K562 (cell line): ENCODE measurements around the gene GMEB1. TPM values are rescaled to one million over a fixed set of nuclear protein-coding genes. Genes with fewer than 3 reads are reported as not detected.

Experiments
- CREM ChIP-seq: IDR thresholded peaks from 2 replicates; pipeline ENCODE4 v1.6.1; 2014; ENCODE audit warnings: antibody characterized with exemption, low read depth
- CSDE1 ChIP-seq, 2 experiments: fragments of 450-650 bp; IDR thresholded peaks; 2 replicates each; pipeline ENCODE4 v1.6.1; 2016; ENCODE audit warnings: mild to moderate bottlenecking in 1 of 2
- EHMT2 ChIP-seq: fragments of 450-650 bp; IDR thresholded peaks from 2 replicates; pipeline ENCODE4 v1.6.1; 2018; ENCODE audit warnings: antibody characterized with exemption
- FOSL1 ChIP-seq: fragments of 200-800 bp; sonication (Bioruptor generic); conservative IDR thresholded peaks from 2 replicates; pipeline ENCODE4 v1.6.1; 2016; ENCODE audit warnings: missing genetic modification characterization, missing compliant biosample characterization
- HDAC6 ChIP-seq: IDR thresholded peaks from 2 replicates; pipeline ENCODE4 v1.6.1; 2012; ENCODE audit warnings: low read depth, mild to moderate bottlenecking, control low read depth, inconsistent platforms, low read length, moderate library complexity
- L3MBTL2 ChIP-seq: fragments of 450-650 bp; IDR thresholded peaks from 2 replicates; pipeline ENCODE4 v1.6.1; 2016; ENCODE audit warnings: mild to moderate bottlenecking, moderate library complexity
- NELFE ChIP-seq: IDR thresholded peaks from 2 replicates; pipeline ENCODE4 v1.6.1; 2011; ENCODE audit warnings: mild to moderate bottlenecking; ENCODE audit not compliant: insufficient read depth, insufficient read length
- SOX6 ChIP-seq: fragments of 450-650 bp; IDR thresholded peaks from 2 replicates; pipeline ENCODE4 v1.6.1; 2014; ENCODE audit warnings: mild to moderate bottlenecking
- SREBF2 ChIP-seq: sonication (generic); formaldehyde crosslinking; IDR thresholded peaks from 2 replicates; pipeline ENCODE4 v1.4.0; 2020; ENCODE audit warnings: mild to moderate bottlenecking, missing genetic modification reagents
- TAF7 ChIP-seq: fragments of 450-650 bp; IDR thresholded peaks from 2 replicates; pipeline ENCODE4 v1.6.1; 2016; ENCODE audit warnings: missing genetic modification characterization, missing compliant biosample characterization
- XRCC5 ChIP-seq: fragments of 200-400 bp; formaldehyde crosslinking; IDR thresholded peaks from 2 replicates; pipeline ENCODE4 v1.6.1; 2017; ENCODE audit warnings: low read depth, mild to moderate bottlenecking, low read length
- ZNF644 ChIP-seq: fragments of 200-800 bp; sonication (Bioruptor generic); IDR thresholded peaks from 2 replicates; pipeline ENCODE4 v1.6.1; 2016; ENCODE audit warnings: low read depth, missing genetic modification characterization, missing compliant biosample characterization
- ZNF79 ChIP-seq: fragments of 250-450 bp; sonication (Bioruptor Pico); IDR thresholded peaks from 2 replicates; pipeline ENCODE4 v1.4.0; 2020; ENCODE audit warnings: low read depth, mild to moderate bottlenecking, moderate library complexity
- polyA plus RNA-seq, 8 experiments: library from polyadenylated mRNA; depleted of rRNA in 4 of 8; stranded (reverse) in 5 of 8; unstranded in 3 of 8; fragments of >200 nt; fragmentation: Nextera tagmentation in 2 of 8; fragmentation: Illumina TruSeq in 1 of 8; extraction: Ambion mirVana in 2 of 8; extraction: Trizol in 1 of 8; gene quantifications; 2 replicates each; pipeline versions ENCODE4 v1.2.1 to v1.2.3, GENCODE V29; 2011 to 2014; ENCODE audit warnings: inconsistent platforms in 1 of 8, missing spikeins in 1 of 8
- total RNA-seq, 7 experiments: library from RNA; depleted of rRNA in 6 of 7; stranded (reverse); fragments of >200 nt in 6 of 7; fragmentation: Illumina TruSeq in 2 of 7; extraction: Trizol in 2 of 7; gene quantifications; 2 replicates each; pipeline versions ENCODE4 v1.2.1 to v1.2.3, GENCODE V29; 2011 to 2021; ENCODE audit warnings: low replicate concordance in 1 of 7
- TF ChIP-seq, protein P1 (sequence below), 2 experiments: fragments of 450-650 bp; IDR thresholded peaks; 2 replicates each; pipeline ENCODE4 v1.6.1; 2018; ENCODE audit warnings: mild to moderate bottlenecking in 2 of 2, low read depth in 1 of 2; ENCODE audit not compliant: partially characterized antibody in 2 of 2
- TF ChIP-seq, protein P2 (sequence below): IDR thresholded peaks from 2 replicates; pipeline ENCODE4 v1.6.1; 2011; ENCODE audit warnings: borderline replicate concordance, low read depth, mild to moderate bottlenecking, moderate library complexity, low read length; ENCODE audit not compliant: insufficient read depth, poor library complexity, severe bottlenecking

Gene GMEB1
- total and polyA plus RNA-seq, 9 of the 15 experiments (the other 6 are each of a cell fraction or from before 2014, with no cell fraction given): 6.6 to 17.5 (median 8.5) TPM

- no peak for TF ChIP-seq NELFE
- TF ChIP-seq EHMT2: no peak
- TF ChIP-seq, protein P1, sequence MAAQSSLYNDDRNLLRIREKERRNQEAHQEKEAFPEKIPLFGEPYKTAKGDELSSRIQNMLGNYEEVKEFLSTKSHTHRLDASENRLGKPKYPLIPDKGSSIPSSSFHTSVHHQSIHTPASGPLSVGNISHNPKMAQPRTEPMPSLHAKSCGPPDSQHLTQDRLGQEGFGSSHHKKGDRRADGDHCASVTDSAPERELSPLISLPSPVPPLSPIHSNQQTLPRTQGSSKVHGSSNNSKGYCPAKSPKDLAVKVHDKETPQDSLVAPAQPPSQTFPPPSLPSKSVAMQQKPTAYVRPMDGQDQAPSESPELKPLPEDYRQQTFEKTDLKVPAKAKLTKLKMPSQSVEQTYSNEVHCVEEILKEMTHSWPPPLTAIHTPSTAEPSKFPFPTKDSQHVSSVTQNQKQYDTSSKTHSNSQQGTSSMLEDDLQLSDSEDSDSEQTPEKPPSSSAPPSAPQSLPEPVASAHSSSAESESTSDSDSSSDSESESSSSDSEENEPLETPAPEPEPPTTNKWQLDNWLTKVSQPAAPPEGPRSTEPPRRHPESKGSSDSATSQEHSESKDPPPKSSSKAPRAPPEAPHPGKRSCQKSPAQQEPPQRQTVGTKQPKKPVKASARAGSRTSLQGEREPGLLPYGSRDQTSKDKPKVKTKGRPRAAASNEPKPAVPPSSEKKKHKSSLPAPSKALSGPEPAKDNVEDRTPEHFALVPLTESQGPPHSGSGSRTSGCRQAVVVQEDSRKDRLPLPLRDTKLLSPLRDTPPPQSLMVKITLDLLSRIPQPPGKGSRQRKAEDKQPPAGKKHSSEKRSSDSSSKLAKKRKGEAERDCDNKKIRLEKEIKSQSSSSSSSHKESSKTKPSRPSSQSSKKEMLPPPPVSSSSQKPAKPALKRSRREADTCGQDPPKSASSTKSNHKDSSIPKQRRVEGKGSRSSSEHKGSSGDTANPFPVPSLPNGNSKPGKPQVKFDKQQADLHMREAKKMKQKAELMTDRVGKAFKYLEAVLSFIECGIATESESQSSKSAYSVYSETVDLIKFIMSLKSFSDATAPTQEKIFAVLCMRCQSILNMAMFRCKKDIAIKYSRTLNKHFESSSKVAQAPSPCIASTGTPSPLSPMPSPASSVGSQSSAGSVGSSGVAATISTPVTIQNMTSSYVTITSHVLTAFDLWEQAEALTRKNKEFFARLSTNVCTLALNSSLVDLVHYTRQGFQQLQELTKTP (IDR thresholded peaks at IDR 0.05; ENCODE audit: low read depth in 1 of 2, partially characterized antibody in 2 of 2): peak in 1 of 2 experiments; percentile 68
- peak; percentile 65; the same call in 1 of the 2 replicates for TF ChIP-seq ZNF79 (CRISPR knock-in tag)
- TF ChIP-seq SREBF2 (CRISPR knock-in tag): no peak
- TF ChIP-seq XRCC5: no peak
- TF ChIP-seq ZNF644 (tag): peak; percentile 32; the same call in 1 of the 2 replicates
- TF ChIP-seq TAF7 (tag): peak; percentile 39; the same call in 1 of the 2 replicates
- TF ChIP-seq, protein P2, sequence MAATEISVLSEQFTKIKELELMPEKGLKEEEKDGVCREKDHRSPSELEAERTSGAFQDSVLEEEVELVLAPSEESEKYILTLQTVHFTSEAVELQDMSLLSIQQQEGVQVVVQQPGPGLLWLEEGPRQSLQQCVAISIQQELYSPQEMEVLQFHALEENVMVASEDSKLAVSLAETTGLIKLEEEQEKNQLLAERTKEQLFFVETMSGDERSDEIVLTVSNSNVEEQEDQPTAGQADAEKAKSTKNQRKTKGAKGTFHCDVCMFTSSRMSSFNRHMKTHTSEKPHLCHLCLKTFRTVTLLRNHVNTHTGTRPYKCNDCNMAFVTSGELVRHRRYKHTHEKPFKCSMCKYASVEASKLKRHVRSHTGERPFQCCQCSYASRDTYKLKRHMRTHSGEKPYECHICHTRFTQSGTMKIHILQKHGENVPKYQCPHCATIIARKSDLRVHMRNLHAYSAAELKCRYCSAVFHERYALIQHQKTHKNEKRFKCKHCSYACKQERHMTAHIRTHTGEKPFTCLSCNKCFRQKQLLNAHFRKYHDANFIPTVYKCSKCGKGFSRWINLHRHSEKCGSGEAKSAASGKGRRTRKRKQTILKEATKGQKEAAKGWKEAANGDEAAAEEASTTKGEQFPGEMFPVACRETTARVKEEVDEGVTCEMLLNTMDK: peak; percentile 72
- peak; percentile 35; the same call in 1 of the 2 replicates for TF ChIP-seq SOX6
- peak; percentile 31; the same call in 1 of the 2 replicates for TF ChIP-seq CREM
- no peak for TF ChIP-seq HDAC6
- TF ChIP-seq CSDE1 (IDR thresholded peaks at IDR 0.05): no peak
- peak; percentile 76 for TF ChIP-seq L3MBTL2
- TF ChIP-seq FOSL1 (tag): no peak
These were observed at the start of gene GMEB1 (continued) for GRCh38 chr1:28668191-28668955.
